Vagina (tissue), 2 donors: ENCODE data around the gene BCAS4. TPM values are rescaled to one million over a fixed set of nuclear protein-coding genes. Genes with fewer than 3 reads are reported as not detected.
A peak's percentile ranks its signal among the peaks of the same experiment; 100 is the strongest.

ENCODE experiments used
- DNase-seq, 2 donors: peaks; one replicate each; pipeline ENCODE4 v3.0.0-alpha.2; 2017; ENCODE audit errors: extremely low spot score in 2 of 2
- H3K27ac ChIP-seq: fragments of 200-600 bp; sonication (generic); one replicate; pipeline ENCODE4 v1.5.1; 2019
- H3K27me3 ChIP-seq: fragments of 200-600 bp; sonication (generic); one replicate; pipeline ENCODE4 v1.5.1; 2019
- H3K36me3 ChIP-seq, 2 donors: fragments of 200-600 bp; sonication (generic); one replicate each; pipeline ENCODE4 v1.5.1; 2017 to 2019
- H3K4me1 ChIP-seq: fragments of 200-600 bp; sonication (generic); one replicate; pipeline ENCODE4 v1.5.1; 2019
- H3K4me3 ChIP-seq, 2 donors: fragments of 200-600 bp; sonication (generic); 1 replicate in 1 of 2; 2 replicates in 1 of 2; pipeline ENCODE4 v1.5.1; 2016 to 2019
- H3K9me3 ChIP-seq: fragments of 200-600 bp; sonication (generic); one replicate; pipeline ENCODE4 v1.5.1; 2019
- CTCF ChIP-seq, 3 experiments: fragments of 450-650 bp in 2 of 3; fragments of 200-600 bp in 1 of 3; sonication (generic) in 1 of 3; IDR thresholded peaks; one replicate each; pipeline ENCODE4 v1.5.1; 2017 to 2019; ENCODE audit warnings: antibody characterized with exemption in 3 of 3, mild to moderate bottlenecking in 2 of 3, moderate library complexity in 2 of 3
- POLR2A ChIP-seq, 2 donors: fragments of 450-650 bp; IDR thresholded peaks; one replicate each; pipeline ENCODE4 v1.6.1; 2017; ENCODE audit warnings: antibody characterized with exemption in 2 of 2, mild to moderate bottlenecking in 2 of 2, moderate library complexity in 2 of 2
- POLR2AphosphoS5 ChIP-seq, 2 donors: sonication (generic); formaldehyde crosslinking; IDR thresholded peaks; one replicate each; pipeline ENCODE4 v1.9.0; 2017; ENCODE audit warnings: antibody characterized with exemption in 2 of 2, mild to moderate bottlenecking in 2 of 2, low read depth in 1 of 2; ENCODE audit not compliant: insufficient read depth in 1 of 2
- intact Hi-C: fragments of 100-400 bp; cut with DNase I; formaldehyde crosslinking; loops from one replicate; pipeline ENCODE4 v1.15.1; 2023
- total RNA-seq: library from RNA; depleted of rRNA; stranded (reverse); fragments of >200 nt; gene quantifications from one replicate; pipeline ENCODE4 v1.2.3, GENCODE V29; 2016

BCAS4 gene
- total RNA-seq, 1 donor from 2014 or later = 1.7 TPM

DNA sequence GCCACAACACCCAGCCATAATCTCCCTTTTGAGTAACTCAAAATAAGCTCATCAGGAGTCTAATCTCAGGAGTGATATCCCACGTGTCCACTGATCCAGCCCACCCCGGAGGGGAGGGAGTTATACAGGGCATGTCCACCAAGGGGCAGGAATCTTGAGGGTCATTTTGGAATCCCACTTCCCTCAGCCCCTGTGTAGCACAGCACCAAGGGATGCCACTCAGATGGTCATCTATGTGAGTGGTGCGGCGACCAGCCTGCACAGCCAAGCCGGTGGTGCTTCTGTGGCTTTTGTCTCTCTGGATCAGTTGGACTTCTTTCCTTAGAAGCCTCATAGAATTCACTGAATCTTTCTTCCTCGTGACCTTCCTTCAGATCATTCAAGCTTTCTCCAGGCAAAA is 11.0 kb upstream of the BCAS4 start:
- intact Hi-C loops = no loop called here
- Histone ChIP-seq H3K4me1 (peaks cover 8% of the 10 kb centered on the region), H3K36me3 (no peaks in the 10 kb centered on the region), H3K4me3 (no peak overlapping the region), H3K27ac (no peak overlapping the region), H3K27me3 (no peaks in the 10 kb centered on the region), H3K9me3 (no peaks in the 10 kb centered on the region)
- no peak for TF ChIP-seq POLR2AphosphoS5 (IDR thresholded peaks at IDR 0.05; ENCODE audit: insufficient read depth in 1 of 2, low read depth in 1 of 2)
- no peak for TF ChIP-seq POLR2A (IDR thresholded peaks at IDR 0.05)
- no peak for TF ChIP-seq CTCF (IDR thresholded peaks at IDR 0.05)
- DNase-seq = no peak

- Histone ChIP-seq H3K4me1 (peaks cover 8% of the 10 kb centered on the region), H3K27me3 (no peaks in the 10 kb centered on the region), H3K27ac (no peak overlapping the region), H3K36me3 (no peaks in the 10 kb centered on the region), H3K4me3 (no peak overlapping the region), H3K9me3 (no peaks in the 10 kb centered on the region)
- DNase-seq = no peak
- TF ChIP-seq POLR2A (IDR thresholded peaks at IDR 0.05) = no peak
- TF ChIP-seq CTCF (IDR thresholded peaks at IDR 0.05) = no peak
- TF ChIP-seq POLR2AphosphoS5 (IDR thresholded peaks at IDR 0.05; ENCODE audit: insufficient read depth in 1 of 2, low read depth in 1 of 2) = no peak
- intact Hi-C loops = no loop called here
Measured at GRCh38 chr20:50784464-50784863, 10.4 kb upstream of the BCAS4 start.

GRCh38 chr20:50786703-50787102 is 8.2 kb upstream of the BCAS4 start:
- no peak for DNase-seq
- intact Hi-C loops = no loop called here
- Histone ChIP-seq H3K36me3 (no peaks in the 10 kb centered on the region), H3K9me3 (no peaks in the 10 kb centered on the region), H3K27me3 (no peaks in the 10 kb centered on the region), H3K4me1 (peaks cover 23% of the 10 kb centered on the region), H3K4me3 (no peak overlapping the region), H3K27ac (no peak overlapping the region)
- TF ChIP-seq POLR2AphosphoS5 (IDR thresholded peaks at IDR 0.05; ENCODE audit: insufficient read depth in 1 of 2, low read depth in 1 of 2) (no peak), POLR2A (IDR thresholded peaks at IDR 0.05) (no peak), CTCF (IDR thresholded peaks at IDR 0.05) (no peak)

DNA sequence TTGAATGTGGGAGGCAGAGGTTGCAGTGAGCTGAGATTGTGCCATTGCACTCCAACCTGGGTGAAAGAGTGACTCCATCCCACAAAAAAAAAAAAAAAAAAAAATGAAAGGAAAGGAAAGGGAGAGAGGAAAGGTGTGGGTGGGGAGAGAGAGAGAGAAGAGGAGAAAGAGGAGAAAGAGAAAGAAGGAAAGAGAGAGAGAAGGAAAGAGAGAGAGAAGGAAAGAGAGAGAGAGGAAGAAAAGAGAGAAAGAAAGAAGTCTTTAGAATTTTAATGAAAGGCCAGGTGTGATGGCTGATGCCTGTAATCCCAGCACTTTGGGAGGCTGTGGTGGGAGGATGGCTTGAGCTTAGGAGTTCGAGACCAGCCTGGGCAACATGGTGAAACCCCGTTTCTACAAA is 7.7 kb upstream of the BCAS4 start:
- DNase-seq = no peak
- Histone ChIP-seq H3K9me3 (no peaks in the 10 kb centered on the region), H3K4me1 (peaks cover 23% of the 10 kb centered on the region), H3K36me3 (no peaks in the 10 kb centered on the region), H3K4me3 (no peak overlapping the region), H3K27me3 (no peaks in the 10 kb centered on the region), H3K27ac (no peak overlapping the region)
- TF ChIP-seq POLR2A (IDR thresholded peaks at IDR 0.05) (no peak), CTCF (IDR thresholded peaks at IDR 0.05) (no peak), POLR2AphosphoS5 (IDR thresholded peaks at IDR 0.05; ENCODE audit: insufficient read depth in 1 of 2, low read depth in 1 of 2) (no peak)
- intact Hi-C loops = no loop called here

GRCh38 chr20:50788045-50788991 is 6.5 kb upstream of the BCAS4 start:
- intact Hi-C loops = no loop called here
- H3K4me3 ChIP-seq = no peak overlapping the region
- DNase-seq = no peak
- H3K27ac ChIP-seq = peak overlapping the region; percentile 61
- peaks cover 23% of the 10 kb centered on the region for H3K4me1 ChIP-seq
- H3K27me3 ChIP-seq = no peaks in the 10 kb centered on the region
- H3K36me3 ChIP-seq = no peaks in the 10 kb centered on the region
- H3K9me3 ChIP-seq = no peaks in the 10 kb centered on the region
- TF ChIP-seq POLR2A (IDR thresholded peaks at IDR 0.05) (no peak), POLR2AphosphoS5 (IDR thresholded peaks at IDR 0.05; ENCODE audit: insufficient read depth in 1 of 2, low read depth in 1 of 2) (peak in 1 of 2 donors; percentile 40), CTCF (IDR thresholded peaks at IDR 0.05) (peak in 2 of 3 experiments; percentile 28 to 36)
